SU-DHL-6 (cell line): ENCODE data around the gene ANKRD33.

Experiments
- H2AFZ ChIP-seq: fragments of 200-600 bp; sonication (generic); 2 replicates; pipeline ENCODE4 v1.6.1; 2014; ENCODE audit warnings: low read depth, mild to moderate bottlenecking, moderate library complexity, mixed read lengths, antibody characterized with exemption, low read length; ENCODE audit not compliant: severe bottlenecking
- H3F3A ChIP-seq: fragments of 200-600 bp; shearing (Covaris generic); 2 replicates; pipeline ENCODE4 v1.6.0; 2016; ENCODE audit warnings: antibody characterized with exemption, mild to moderate bottlenecking; ENCODE audit not compliant: insufficient read depth
- H3K27ac ChIP-seq: fragments of 200-600 bp; sonication (generic); 2 replicates; pipeline ENCODE4 v1.5.1; 2016; ENCODE audit warnings: low read depth, mild to moderate bottlenecking, low read length, moderate library complexity, mixed read lengths
- H3K27me3 ChIP-seq: fragments of 200-600 bp; sonication (generic), shearing (Covaris generic); 2 replicates; pipeline ENCODE4 v1.6.0; 2014; ENCODE audit warnings: mild to moderate bottlenecking, low read length
- H3K36me3 ChIP-seq: fragments of 200-600 bp; sonication (generic); 2 replicates; pipeline ENCODE4 v1.6.1; 2014; ENCODE audit warnings: mild to moderate bottlenecking, low read length, mixed read lengths
- H3K4me2 ChIP-seq: fragments of 300-600, 200-600 bp; shearing (Covaris generic), sonication (generic); 2 replicates; pipeline ENCODE4 v1.6.0; 2014; ENCODE audit warnings: low read length, low read depth, mild to moderate bottlenecking; ENCODE audit not compliant: poor library complexity, severe bottlenecking
- H3K4me3 ChIP-seq: fragments of 200-600 bp; sonication (generic); 2 replicates; pipeline ENCODE4 v1.5.1; 2014; ENCODE audit warnings: antibody characterized with exemption, low read length, mild to moderate bottlenecking, mixed read lengths; ENCODE audit not compliant: insufficient read depth, poor library complexity, severe bottlenecking
- H3K79me2 ChIP-seq: fragments of 200-600 bp; sonication (generic); 2 replicates; pipeline ENCODE4 v1.6.1; 2014; ENCODE audit warnings: mild to moderate bottlenecking, low read length, moderate library complexity; ENCODE audit not compliant: insufficient read depth
- H3K9ac ChIP-seq: fragments of 200-600 bp; sonication (generic); 2 replicates; pipeline ENCODE4 v1.7.0; 2014; ENCODE audit warnings: mild to moderate bottlenecking, low read length
- H3K9me2 ChIP-seq: fragments of 200-600 bp; sonication (generic); replicated peaks from 2 replicates; pipeline ENCODE4 v1.6.1; 2014; ENCODE audit warnings: low read length; ENCODE audit not compliant: insufficient read depth
- H3K9me3 ChIP-seq: fragments of 200-600 bp; sonication (generic); 2 replicates; pipeline ENCODE4 v1.6.1; 2014; ENCODE audit warnings: low read length, mixed read lengths; ENCODE audit not compliant: insufficient read depth
- H4K20me1 ChIP-seq: fragments of 200-600 bp; sonication (generic); 2 replicates; pipeline ENCODE4 v1.6.1; 2014; ENCODE audit warnings: low read depth, mild to moderate bottlenecking, antibody characterized with exemption, low read length, moderate library complexity, mixed read lengths
- CTCF ChIP-seq: fragments of 200-600 bp; sonication (generic); IDR thresholded peaks from one replicate; pipeline ENCODE4 v1.5.1; 2017; ENCODE audit warnings: antibody characterized with exemption, mild to moderate bottlenecking, low read length, moderate library complexity; ENCODE audit not compliant: insufficient read depth, poor library complexity, severe bottlenecking
- EZH2phosphoT487 ChIP-seq: fragments of 200-600 bp; sonication (generic), shearing (Covaris generic); conservative IDR thresholded peaks from 2 replicates; pipeline ENCODE4 v1.6.1; 2018; ENCODE audit warnings: mild to moderate bottlenecking, antibody characterized with exemption, low read length, moderate library complexity, mixed read lengths

The ANKRD33 gene

GRCh38 chr12:51893786-51894185, 5.9 kb downstream of the ANKRD33 start:
- H2AFZ ChIP-seq = no peak overlapping the region
- H3K4me3 ChIP-seq = no peak overlapping the region
- H3K79me2 ChIP-seq = no peaks in the 10 kb centered on the region
- no peaks in the 10 kb centered on the region for H3K9me2 ChIP-seq
- no peak for TF ChIP-seq CTCF
- no peak for TF ChIP-seq EZH2phosphoT487
- no peaks in the 10 kb centered on the region; the same call in 1 of the 2 replicates for H3K27me3 ChIP-seq
- no peak overlapping the region for H3K27ac ChIP-seq
- no peaks in the 10 kb centered on the region for H3F3A ChIP-seq
- no peaks in the 10 kb centered on the region for H3K36me3 ChIP-seq
- no peak overlapping the region for H3K4me2 ChIP-seq
- H3K9me3 ChIP-seq = no peaks in the 10 kb centered on the region
- no peaks in the 10 kb centered on the region for H4K20me1 ChIP-seq
- no peak overlapping the region for H3K9ac ChIP-seq

- H3K4me2 ChIP-seq = no peak overlapping the region
Measured at GRCh38 chr12:51895378-51896135, 7.7 kb downstream of the ANKRD33 start.

GRCh38 chr12:51896236-51896635, 8.3 kb downstream of the ANKRD33 start:
- H3K9ac ChIP-seq = no peak overlapping the region
- H3K27me3 ChIP-seq = no peaks in the 10 kb centered on the region
- no peak overlapping the region for H2AFZ ChIP-seq
- no peaks in the 10 kb centered on the region for H4K20me1 ChIP-seq
- H3K36me3 ChIP-seq = no peaks in the 10 kb centered on the region
- H3K79me2 ChIP-seq = no peaks in the 10 kb centered on the region
- no peaks in the 10 kb centered on the region for H3K9me2 ChIP-seq
- no peaks in the 10 kb centered on the region for H3F3A ChIP-seq
- no peak overlapping the region for H3K4me2 ChIP-seq
- TF ChIP-seq EZH2phosphoT487 (no peak), CTCF (no peak)
- H3K9me3 ChIP-seq = no peaks in the 10 kb centered on the region
- H3K4me3 ChIP-seq = no peak overlapping the region
- no peak overlapping the region for H3K27ac ChIP-seq

More at GRCh38 chr12:51895378-51896135, 7.7 kb downstream of the ANKRD33 start:
- no peaks in the 10 kb centered on the region for H4K20me1 ChIP-seq
- no peak overlapping the region for H3K4me3 ChIP-seq
- H3F3A ChIP-seq = no peaks in the 10 kb centered on the region
- TF ChIP-seq EZH2phosphoT487 (no peak), CTCF (no peak)
- H3K9me2 ChIP-seq = no peaks in the 10 kb centered on the region
- no peaks in the 10 kb centered on the region for H3K9me3 ChIP-seq
- H3K27me3 ChIP-seq = no peaks in the 10 kb centered on the region; the same call in 1 of the 2 replicates
- H3K9ac ChIP-seq = no peak overlapping the region
- no peak overlapping the region for H2AFZ ChIP-seq
- no peak overlapping the region for H3K27ac ChIP-seq
- H3K36me3 ChIP-seq = no peaks in the 10 kb centered on the region
- no peaks in the 10 kb centered on the region for H3K79me2 ChIP-seq
